ENCODE data around the gene BAD. TPM values are rescaled to one million over a fixed set of nuclear protein-coding genes. Genes with fewer than 3 reads are reported as not detected.
"Not testable (repeated sequence)": the region's sequence is repeated elsewhere in the genome, so short reads cannot be mapped to it uniquely, and the experiment has no call there.

Gene BAD
- total RNA-seq, 1 donor from 2014 or later = 73.6 TPM

GRCh38 chr11:64246871-64247728 is 37.4 kb downstream of the BAD start, which contains the start of gene PPP1R14B:
Gene PPP1R14B (minus strand): TSS chr11:64246943. CDS start chr11:64246673, 270 bp downstream.
- H3K4me1 Mint-ChIP-seq (ENCODE audit: unreplicated experiment) = peaks cover 39% of the 10 kb centered on the region
- H3K36me3 Mint-ChIP-seq (ENCODE audit: unreplicated experiment) = peaks cover 12% of the 10 kb centered on the region
- peak; percentile 95 for DNase-seq (ENCODE audit: extremely low spot score, unreplicated experiment)
- peak within 1 kb of the TSS; percentile 93 for H3K27ac Mint-ChIP-seq (ENCODE audit: unreplicated experiment)
- peak; percentile 16 for TF ChIP-seq CTCF (IDR thresholded peaks at IDR 0.05)
- no peaks in the 10 kb centered on the region for H3K9me3 Mint-ChIP-seq (ENCODE audit: unreplicated experiment)
- peak within 1 kb of the TSS; percentile 90 for H3K4me3 Mint-ChIP-seq (ENCODE audit: unreplicated experiment)
- no peaks in the 10 kb centered on the region for H3K27me3 Mint-ChIP-seq (ENCODE audit: unreplicated experiment)

- not testable (repeated sequence) for DNase-seq (ENCODE audit: extremely low spot score, unreplicated experiment); H3K27ac Mint-ChIP-seq (ENCODE audit: unreplicated experiment); H3K9me3 Mint-ChIP-seq (ENCODE audit: unreplicated experiment); H3K27me3 Mint-ChIP-seq (ENCODE audit: unreplicated experiment)
- H3K4me3 Mint-ChIP-seq (ENCODE audit: unreplicated experiment) = peak overlapping the region; percentile 82
- H3K4me1 Mint-ChIP-seq (ENCODE audit: unreplicated experiment) = peaks cover 34% of the 10 kb centered on the region
- peaks cover 12% of the 10 kb centered on the region for H3K36me3 Mint-ChIP-seq (ENCODE audit: unreplicated experiment)
These were observed 37.9 kb downstream of the BAD start for GRCh38 chr11:64246621-64246870.

GRCh38 chr11:64245797-64246620 is 38.5 kb downstream of the BAD start:
- DNase-seq (ENCODE audit: extremely low spot score, unreplicated experiment) = peak; percentile 95
- no peaks in the 10 kb centered on the region for H3K9me3 Mint-ChIP-seq (ENCODE audit: unreplicated experiment)
- peak overlapping the region; percentile 93 for H3K27ac Mint-ChIP-seq (ENCODE audit: unreplicated experiment)
- peak overlapping the region; percentile 90 for H3K4me3 Mint-ChIP-seq (ENCODE audit: unreplicated experiment)
- H3K36me3 Mint-ChIP-seq (ENCODE audit: unreplicated experiment) = peaks cover 12% of the 10 kb centered on the region
- H3K27me3 Mint-ChIP-seq (ENCODE audit: unreplicated experiment) = no peaks in the 10 kb centered on the region
- H3K4me1 Mint-ChIP-seq (ENCODE audit: unreplicated experiment) = peaks cover 35% of the 10 kb centered on the region
- no peak for TF ChIP-seq CTCF (IDR thresholded peaks at IDR 0.05)

- Mint-ChIP-seq H3K4me1 (ENCODE audit: unreplicated experiment) (peaks cover 35% of the 10 kb centered on the region), H3K36me3 (ENCODE audit: unreplicated experiment) (peaks cover 12% of the 10 kb centered on the region), H3K4me3 (ENCODE audit: unreplicated experiment) (peak overlapping the region; percentile 90), H3K27me3 (ENCODE audit: unreplicated experiment) (no peaks in the 10 kb centered on the region), H3K9me3 (ENCODE audit: unreplicated experiment) (no peaks in the 10 kb centered on the region), H3K27ac (ENCODE audit: unreplicated experiment) (peak overlapping the region; percentile 93)
- no peak for DNase-seq (ENCODE audit: extremely low spot score, unreplicated experiment)
- TF ChIP-seq CTCF (IDR thresholded peaks at IDR 0.05) = no peak
These were observed 39.1 kb downstream of the BAD start for GRCh38 chr11:64245401-64245796.

- no peak for TF ChIP-seq CTCF (IDR thresholded peaks at IDR 0.05)
- peak overlapping the region; percentile 93 for H3K27ac Mint-ChIP-seq (ENCODE audit: unreplicated experiment)
These were observed 39.5 kb downstream of the BAD start for GRCh38 chr11:64244966-64245365.

More at GRCh38 chr11:64244966-64245365, 39.5 kb downstream of the BAD start:
- Mint-ChIP-seq H3K27me3 (ENCODE audit: unreplicated experiment) (no peaks in the 10 kb centered on the region), H3K4me3 (ENCODE audit: unreplicated experiment) (peak overlapping the region; percentile 90), H3K4me1 (ENCODE audit: unreplicated experiment) (peaks cover 39% of the 10 kb centered on the region), H3K36me3 (ENCODE audit: unreplicated experiment) (peaks cover 12% of the 10 kb centered on the region), H3K9me3 (ENCODE audit: unreplicated experiment) (no peaks in the 10 kb centered on the region)
- no peak for DNase-seq (ENCODE audit: extremely low spot score, unreplicated experiment)

All from osteocyte (in vitro differentiated cells).